NCI-H446 treated with DMSO at 0.1 percent for 48 hours (cell line): ENCODE results near the gene LYST.

Source experiments
- DNase-seq: peaks from one replicate; lab custom pipeline; 2025; lab: John Stamatoyannopoulos, UW

LYST gene

DNA sequence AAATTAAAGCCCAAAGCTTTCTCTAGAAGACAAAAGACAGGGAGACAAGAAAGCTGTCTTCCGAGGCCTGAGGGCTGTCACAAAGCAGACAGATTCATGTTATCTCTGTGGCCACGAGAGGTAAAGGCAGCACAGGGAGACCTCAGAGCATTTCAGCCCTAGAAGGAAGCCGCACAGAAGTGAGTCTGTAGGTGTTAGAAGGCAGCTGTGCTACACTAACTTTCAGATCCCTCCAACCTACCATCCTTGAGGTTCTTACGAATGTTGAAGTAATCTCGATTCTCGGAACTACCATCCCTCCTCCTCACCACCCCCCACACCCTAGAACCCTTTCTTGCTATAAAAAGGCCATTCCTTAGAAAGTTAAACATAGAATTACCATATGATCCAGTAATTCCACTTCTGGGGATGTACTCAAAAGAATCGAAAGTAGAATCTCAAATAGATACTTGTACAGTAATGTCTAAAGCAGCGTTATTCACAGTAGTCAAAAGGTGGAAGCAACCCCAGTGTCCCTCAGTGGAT, 21.5 kb upstream of the LYST start:
- no peak for DNase-seq

DNA sequence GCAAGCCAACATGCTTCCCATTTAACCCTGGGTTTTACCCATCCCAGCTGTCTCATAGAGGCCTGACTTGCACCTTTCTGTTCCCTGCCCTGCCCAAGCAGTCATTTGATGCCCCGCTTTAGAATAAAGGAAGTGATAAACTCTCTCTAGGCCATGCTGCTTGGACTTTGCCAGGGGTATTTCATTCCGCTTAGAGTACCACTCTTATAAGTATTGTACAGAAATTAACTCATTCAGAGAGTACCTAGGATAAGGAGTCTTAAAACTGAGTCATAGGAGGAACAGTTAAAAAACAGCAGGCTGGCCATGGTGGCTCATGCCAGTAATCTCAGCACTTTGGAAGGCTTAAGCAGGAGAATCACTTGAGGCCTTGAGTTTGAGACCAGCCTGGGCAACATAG, 21.0 kb upstream of the LYST start:
- DNase-seq: no peak

DNA sequence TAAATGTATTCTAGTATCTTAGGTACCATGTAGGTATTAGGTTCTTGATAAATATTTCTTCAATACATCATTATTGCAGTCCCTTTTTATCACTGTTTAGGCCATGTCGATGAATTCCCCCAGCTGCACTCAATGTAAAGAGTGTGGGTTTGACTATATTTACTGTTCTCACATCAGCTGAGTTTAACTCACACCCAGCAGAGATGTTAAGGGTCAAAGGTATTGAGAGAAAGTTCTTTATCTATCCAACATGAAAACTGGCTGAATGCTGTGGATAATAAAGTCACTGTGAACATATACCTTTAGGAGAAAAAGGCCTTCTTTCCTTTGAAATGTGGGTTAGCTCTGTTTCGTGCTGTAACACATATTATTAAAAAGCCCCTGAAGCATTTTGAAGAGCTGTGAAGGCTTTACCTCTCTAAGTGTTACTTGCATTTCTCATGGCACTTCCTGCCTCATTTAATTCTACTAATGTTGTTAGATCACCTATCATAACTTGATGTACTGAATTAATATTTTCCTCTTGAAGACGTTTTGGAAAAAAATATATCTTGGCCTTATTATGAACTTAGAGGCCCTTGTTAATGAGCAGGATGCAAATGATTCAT, 19.1 kb upstream of the LYST start:
- no peak for DNase-seq

GRCh38 chr1:235883261-235883927, 16.7 kb upstream of the LYST start:
- peak; percentile 88 for DNase-seq

DNA sequence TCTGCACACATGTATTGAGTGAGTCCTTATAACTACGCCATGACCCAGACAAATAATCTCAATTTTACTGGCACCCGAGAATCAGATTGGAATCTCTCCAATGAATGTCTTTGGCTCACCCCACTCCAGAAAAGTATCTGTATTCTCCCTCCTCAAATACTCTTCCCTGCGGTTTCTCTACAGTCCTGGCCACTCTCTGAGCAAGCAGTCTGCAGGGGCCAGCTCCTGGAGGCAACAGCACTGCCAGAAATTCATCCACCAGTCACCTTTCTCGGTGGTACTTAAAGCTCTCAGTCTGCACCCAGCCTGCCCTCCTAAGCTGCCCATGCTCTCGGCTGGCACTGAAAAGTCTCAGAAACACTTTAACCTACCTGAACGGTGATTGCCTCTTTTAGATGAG, 16.1 kb upstream of the LYST start:
- no peak for DNase-seq

DNA sequence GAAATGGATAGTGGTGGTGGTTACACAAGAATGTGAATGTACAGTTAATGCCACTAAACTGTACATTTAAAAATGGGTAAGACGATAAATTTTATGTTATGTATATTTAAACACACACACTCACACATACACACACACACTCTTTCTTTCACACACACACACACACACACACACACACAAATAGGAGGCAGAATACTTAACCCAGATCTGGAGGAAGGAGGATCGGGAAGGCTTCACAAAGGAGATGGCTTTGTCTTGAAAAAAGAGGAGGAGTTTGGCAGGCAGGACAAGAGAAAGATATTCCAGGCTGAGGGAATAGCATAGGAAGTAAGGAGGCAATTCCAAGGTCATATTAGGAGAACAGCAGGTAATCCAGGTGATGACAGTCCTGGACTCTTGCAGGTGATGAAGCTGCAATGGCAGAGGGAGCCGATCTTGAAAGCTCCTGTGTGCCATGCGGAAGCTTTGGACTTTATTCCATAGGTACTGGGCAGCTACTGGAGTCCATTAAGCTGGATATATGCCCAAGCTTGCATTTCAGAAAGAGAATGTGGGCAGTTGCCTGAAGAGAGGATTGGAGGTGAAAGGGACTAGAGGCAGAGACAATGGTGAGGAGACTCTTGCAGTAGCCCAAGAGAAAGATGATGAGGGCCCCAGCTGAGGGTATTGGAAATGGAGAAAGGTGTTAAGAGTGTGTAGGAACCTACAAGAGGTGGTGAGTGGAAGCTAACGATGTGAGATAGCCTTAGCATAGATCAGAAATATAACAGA, 15.4 kb upstream of the LYST start:
- no peak for DNase-seq

GRCh38 chr1:235878082-235878811, 11.5 kb upstream of the LYST start:
- DNase-seq: no peak

GRCh38 chr1:235876402-235876841, 9.7 kb upstream of the LYST start:
- no peak for DNase-seq

DNA sequence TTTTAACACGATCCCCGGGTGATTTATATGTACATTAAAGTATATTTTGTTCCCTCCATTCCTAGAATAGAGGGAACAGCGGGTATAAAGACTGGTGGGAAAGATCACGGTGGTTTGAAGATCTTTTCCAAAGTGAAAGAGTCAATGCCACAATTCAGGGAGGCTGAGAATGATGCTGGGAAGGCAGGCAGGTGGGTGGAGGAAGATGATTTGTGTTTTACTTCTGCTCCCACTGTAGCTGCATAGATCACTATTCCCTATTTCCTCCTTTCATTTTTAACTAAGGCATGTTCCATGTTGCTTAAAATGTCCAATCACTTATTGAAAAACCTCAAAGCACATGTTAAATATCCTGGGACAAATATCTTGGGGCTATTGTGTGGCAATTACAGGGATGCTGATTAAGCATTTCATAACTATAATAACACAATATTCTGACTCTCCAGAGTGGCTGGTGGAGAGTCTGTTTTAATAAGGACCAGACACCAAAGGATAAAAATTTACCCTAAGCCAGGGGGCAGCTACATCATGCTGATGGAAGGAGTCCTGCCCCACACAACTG, 8.4 kb upstream of the LYST start:
- no peak for DNase-seq

- no peak for DNase-seq
These were observed 7.6 kb upstream of the LYST start for GRCh38 chr1:235874261-235874660.

DNA sequence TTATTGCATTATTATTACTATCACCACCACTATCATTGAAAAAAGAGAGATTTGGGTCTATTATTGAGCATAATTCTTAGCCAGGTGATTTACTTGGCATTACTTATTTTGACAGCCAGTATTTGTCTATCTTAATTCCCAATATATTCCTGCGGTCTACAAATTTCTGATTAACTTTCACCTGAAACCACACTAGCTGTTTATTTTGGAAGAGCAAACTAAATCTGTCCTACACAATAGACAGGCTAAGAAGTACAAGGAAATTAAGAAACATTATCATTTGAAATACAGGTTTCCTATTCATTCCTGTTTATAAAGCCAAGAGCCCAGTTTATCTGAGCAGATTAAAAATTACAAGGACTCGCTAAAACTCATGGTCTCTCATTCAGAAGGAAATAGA, 6.9 kb upstream of the LYST start:
- no peak for DNase-seq

DNA sequence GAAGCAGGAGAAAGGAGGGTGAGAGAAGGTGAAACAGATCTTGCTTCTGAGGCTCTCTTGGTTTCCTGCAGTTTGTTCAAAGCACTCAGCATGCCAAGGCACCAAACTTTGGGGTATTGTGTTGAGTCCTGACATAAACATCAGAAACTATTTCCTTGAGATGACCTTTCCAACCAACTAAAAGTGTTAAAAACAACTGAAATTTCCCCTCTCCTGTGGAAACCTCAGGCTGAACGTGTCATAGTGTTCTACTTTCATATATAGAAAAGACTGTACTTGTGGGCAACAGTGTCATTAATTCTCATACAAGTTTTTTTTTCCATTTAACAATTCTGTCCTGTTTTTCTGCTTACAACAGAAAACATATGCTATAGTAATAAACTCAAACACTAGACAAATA, 6.3 kb upstream of the LYST start:
- DNase-seq: no peak

DNA sequence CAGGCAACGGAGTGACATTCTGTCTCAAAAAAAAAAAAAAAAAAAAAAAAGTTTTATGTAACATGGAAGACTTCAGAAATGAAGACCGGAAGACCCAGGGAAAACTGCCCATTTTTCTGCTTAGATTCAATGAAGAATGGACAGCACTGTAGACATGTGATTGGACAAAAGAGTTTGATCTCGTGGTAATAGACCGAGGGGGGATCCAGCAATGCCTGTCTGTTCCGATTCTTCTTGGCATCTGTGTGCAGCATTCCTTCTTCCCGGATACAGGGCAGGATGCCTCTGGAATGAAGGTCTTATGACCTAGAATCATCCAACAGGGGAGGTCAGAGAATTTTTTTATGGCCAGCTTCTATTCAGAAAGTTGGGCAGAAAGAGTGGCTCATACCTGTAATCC, 5.6 kb upstream of the LYST start:
- DNase-seq: no peak

DNA sequence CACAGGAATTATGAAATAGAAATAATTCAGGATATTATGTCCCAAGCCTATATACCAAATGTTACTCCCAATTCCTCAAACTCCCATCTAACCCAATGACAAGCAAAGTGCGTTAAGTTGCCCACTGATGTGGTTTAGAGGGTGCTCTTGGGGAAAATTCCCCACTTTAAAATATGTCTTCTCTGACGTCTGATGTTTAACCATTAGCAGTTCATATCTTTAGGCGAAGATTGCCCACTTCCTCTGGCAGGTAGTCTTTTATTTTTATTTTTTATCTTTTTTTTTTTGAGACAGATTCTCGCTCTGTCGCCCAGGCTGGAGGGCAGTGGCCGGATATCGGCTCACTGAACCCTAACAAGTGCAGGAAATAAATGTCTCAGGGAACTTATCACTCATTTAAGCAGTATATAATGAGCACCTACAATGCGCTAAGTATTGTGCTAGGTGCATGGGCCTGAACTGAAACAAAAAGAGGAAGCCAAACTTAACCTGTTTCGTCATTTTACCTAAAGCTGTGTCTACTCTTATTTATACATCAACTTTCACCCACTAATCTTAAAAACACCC, 1.3 kb upstream of the LYST start:
- DNase-seq: no peak

GRCh38 chr1:235866913-235867845, 473 bp upstream of the LYST start:
- peak; percentile 82 for DNase-seq

DNA sequence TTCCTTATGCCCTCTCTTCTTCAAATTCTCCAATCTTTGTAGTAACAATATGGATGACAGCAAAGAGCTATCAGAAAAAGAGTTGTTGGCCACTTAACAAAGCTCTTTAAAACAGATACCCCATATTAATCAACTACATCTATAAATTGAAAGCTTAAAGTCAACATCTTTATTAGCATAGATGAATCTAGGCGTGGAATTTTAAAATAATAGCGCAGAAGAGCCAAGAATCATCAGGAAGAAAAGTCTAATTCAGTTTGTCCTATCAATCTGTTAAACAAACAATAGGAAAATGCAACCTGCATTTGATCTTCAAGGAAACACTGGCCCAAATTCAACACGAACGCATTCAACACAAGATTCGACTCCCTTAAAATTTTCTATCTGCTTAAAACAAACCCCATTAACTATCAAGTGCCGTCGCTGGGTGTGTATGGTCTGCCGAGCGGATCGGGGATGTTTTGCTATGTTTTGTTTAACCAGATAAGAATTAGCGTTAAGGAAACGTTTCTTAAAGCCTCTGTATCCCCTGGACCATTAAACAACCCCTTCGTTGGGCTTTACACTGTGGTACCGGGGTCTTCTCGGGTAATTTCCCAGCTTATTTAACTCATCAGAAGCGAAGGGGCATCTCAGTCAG, 1.0 kb downstream of the LYST start:
- no peak for DNase-seq

DNA sequence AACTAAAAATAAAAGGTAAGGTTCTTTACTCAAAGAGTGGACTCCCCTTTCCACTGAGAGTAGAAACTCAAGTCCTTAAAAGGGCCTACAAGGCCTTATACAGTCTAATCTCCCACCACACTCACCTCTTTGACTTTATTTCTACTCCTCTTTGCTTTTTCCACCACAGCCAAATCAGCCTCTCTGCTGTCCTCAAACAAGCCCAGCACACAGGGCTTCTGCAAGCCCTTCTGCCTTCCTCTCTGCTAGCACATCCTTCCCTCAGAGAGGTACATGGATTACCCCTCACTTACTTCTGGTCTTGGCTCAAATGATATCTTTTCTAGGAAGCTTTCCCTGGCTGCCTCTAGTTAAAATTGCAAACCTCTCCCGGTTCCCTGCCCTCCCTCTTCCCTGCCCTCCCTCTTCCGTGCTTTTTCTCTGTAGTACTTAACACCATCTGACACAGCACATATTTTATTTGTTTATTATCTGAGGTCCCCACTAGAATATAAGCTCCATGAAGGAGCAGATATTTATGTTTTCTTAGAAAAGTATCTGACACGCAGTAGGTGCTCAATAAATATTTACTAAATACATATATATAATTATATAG, 1.7 kb downstream of the LYST start:
- no peak for DNase-seq

- DNase-seq: no peak
These were observed 2.2 kb downstream of the LYST start for GRCh38 chr1:235864469-235864868.

DNA sequence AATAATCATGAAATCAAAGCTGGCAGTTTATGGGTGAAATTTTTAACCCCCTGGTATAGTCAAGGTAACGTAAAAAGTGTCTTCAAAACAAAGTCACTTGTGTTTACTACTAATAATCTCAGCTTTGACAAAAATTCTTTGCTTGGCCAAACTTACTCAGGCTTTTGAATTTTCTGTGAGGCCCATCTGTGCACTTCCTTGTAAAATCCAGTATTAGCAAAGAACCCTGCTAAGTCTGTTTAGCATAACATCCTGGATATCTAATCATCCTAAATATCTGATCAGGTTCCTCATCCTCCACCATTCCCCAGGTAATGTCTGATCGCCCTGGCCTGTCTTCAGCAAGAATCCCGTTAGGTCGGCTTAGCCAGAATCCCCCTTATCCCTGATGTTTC, 3.0 kb downstream of the LYST start:
- DNase-seq: no peak

GRCh38 chr1:235861857-235862256, 4.8 kb downstream of the LYST start:
- no peak for DNase-seq
